ENCODE measurements around the gene CRYL1.

DNA sequence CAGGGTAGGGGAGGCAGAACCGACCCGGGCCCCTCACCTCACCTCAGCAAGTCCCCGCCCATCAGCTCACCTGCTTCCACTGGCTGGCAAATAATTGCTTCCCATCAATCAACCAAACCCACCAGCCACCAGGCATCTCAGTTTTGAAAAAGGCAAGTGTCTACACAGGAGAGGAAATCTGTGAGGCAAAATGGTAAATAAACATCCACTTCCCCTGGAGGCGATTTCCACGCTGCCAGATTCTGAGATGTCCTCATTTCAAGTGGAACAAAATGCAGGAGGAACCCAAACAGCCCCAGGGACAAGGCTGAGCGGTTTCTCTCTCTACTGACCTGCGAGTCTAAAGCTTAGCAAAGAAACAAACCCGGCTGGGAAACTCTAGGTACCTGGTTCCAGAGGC, 117.5 kb downstream of the CRYL1 start:
- TF ChIP-seq SRF (IDR thresholded peaks at IDR 0.05; ENCODE audit: low read depth, low read length), result no peak
- TF ChIP-seq POLR2A (IDR thresholded peaks at IDR 0.05; ENCODE audit: control extremely low read depth in 1 of 2, low read depth in 2 of 2, low read length in 2 of 2), result no peak
- no peak for TF ChIP-seq JUND (IDR thresholded peaks at IDR 0.05; ENCODE audit: low read length)
- TF ChIP-seq, protein P1, sequence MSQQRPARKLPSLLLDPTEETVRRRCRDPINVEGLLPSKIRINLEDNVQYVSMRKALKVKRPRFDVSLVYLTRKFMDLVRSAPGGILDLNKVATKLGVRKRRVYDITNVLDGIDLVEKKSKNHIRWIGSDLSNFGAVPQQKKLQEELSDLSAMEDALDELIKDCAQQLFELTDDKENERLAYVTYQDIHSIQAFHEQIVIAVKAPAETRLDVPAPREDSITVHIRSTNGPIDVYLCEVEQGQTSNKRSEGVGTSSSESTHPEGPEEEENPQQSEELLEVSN (IDR thresholded peaks at IDR 0.05), result no peak
- no peak for TF ChIP-seq MAFK (IDR thresholded peaks at IDR 0.05; ENCODE audit: low read depth, low read length)
- TF ChIP-seq, protein P2, sequence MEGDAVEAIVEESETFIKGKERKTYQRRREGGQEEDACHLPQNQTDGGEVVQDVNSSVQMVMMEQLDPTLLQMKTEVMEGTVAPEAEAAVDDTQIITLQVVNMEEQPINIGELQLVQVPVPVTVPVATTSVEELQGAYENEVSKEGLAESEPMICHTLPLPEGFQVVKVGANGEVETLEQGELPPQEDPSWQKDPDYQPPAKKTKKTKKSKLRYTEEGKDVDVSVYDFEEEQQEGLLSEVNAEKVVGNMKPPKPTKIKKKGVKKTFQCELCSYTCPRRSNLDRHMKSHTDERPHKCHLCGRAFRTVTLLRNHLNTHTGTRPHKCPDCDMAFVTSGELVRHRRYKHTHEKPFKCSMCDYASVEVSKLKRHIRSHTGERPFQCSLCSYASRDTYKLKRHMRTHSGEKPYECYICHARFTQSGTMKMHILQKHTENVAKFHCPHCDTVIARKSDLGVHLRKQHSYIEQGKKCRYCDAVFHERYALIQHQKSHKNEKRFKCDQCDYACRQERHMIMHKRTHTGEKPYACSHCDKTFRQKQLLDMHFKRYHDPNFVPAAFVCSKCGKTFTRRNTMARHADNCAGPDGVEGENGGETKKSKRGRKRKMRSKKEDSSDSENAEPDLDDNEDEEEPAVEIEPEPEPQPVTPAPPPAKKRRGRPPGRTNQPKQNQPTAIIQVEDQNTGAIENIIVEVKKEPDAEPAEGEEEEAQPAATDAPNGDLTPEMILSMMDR (IDR thresholded peaks at IDR 0.05; ENCODE audit: control extremely low read depth in 1 of 3, insufficient read depth in 1 of 3, low read depth in 1 of 3, low read length in 3 of 3), result no peak
- no peak for TF ChIP-seq CEBPB (IDR thresholded peaks at IDR 0.05; ENCODE audit: low read depth, low read length)
- TF ChIP-seq, protein P3, sequence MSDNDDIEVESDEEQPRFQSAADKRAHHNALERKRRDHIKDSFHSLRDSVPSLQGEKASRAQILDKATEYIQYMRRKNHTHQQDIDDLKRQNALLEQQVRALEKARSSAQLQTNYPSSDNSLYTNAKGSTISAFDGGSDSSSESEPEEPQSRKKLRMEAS (IDR thresholded peaks at IDR 0.05), result no peak
